Measurements from ENCODE around the gene TMEM212. TPM values are rescaled to one million over a fixed set of nuclear protein-coding genes. Genes with fewer than 3 reads are reported as not detected.
"Not testable (repeated sequence)": the region's sequence is repeated elsewhere in the genome, so short reads cannot be mapped to it uniquely, and the experiment has no call there.

Gene TMEM212
- total and polyA plus RNA-seq, 2 donors (not counting 1 experiment from before 2014, with no cell fraction given) = not detected

- Histone ChIP-seq H3K36me3 (replicated peaks in 1 of 2; ENCODE audit: control extremely low read depth in 1 of 2, control insufficient read depth in 1 of 2, extremely low read depth in 1 of 2, insufficient read depth in 2 of 2, low read length in 1 of 2) (no peaks in the 10 kb centered on the region), H2AFZ (ENCODE audit: insufficient read depth, low read depth, low read length, poor library complexity, severe bottlenecking) (no peak overlapping the region), H3K79me2 (ENCODE audit: control insufficient read depth, insufficient read depth, low read length) (no peaks in the 10 kb centered on the region), H4K20me1 (ENCODE audit: control insufficient read depth, insufficient read depth, low read length, poor library complexity, severe bottlenecking) (no peaks in the 10 kb centered on the region), H3K27me3 (replicated peaks in 1 of 4; ENCODE audit: control extremely low read depth in 1 of 4, control insufficient read depth in 3 of 4, insufficient read depth in 4 of 4, low read length in 3 of 4) (peaks cover 0 to 21% (median 15%) of the 10 kb centered on the region in 4 experiments), H3K9me3 (ENCODE audit: control extremely low read depth in 1 of 3, control insufficient read depth in 2 of 3, insufficient read depth in 1 of 3, low read length in 2 of 3) (peaks cover 0 to 3% (median 0%) of the 10 kb centered on the region in 3 donors), H3K4me2 (replicated peaks; ENCODE audit: low read depth, low read length, poor library complexity, severe bottlenecking) (no peak overlapping the region), H3K9ac (ENCODE audit: low read length) (no peak overlapping the region), H3K4me3 (ENCODE audit: control extremely low read depth in 1 of 5, extremely low read depth in 1 of 5, insufficient read depth in 1 of 5, low read depth in 2 of 5, low read length in 4 of 5) (no peak overlapping the region), H3K4me1 (ENCODE audit: control insufficient read depth in 2 of 2, insufficient read depth in 2 of 2, low read length in 2 of 2) (peaks cover 11 to 17% of the 10 kb centered on the region in 2 donors), H3K27ac (ENCODE audit: low read length in 2 of 2) (no peak overlapping the region)
- peaks cover 14% of the 10 kb centered on the region for H3K4me1 Mint-ChIP-seq
- ChIA-PET CTCF (no interaction called here), POLR2A (no interaction called here)
- TF ChIP-seq EZH2 (IDR thresholded peaks at IDR 0.05; ENCODE audit: borderline replicate concordance, insufficient read depth, low read depth, low read length, poor library complexity, severe bottlenecking) = no peak
- TF ChIP-seq CTCF (IDR thresholded peaks at IDR 0.05) = no peak
- no peak for DNase-seq
- H3K27me3 Mint-ChIP-seq = peaks cover 27% of the 10 kb centered on the region
- H3K9me3 Mint-ChIP-seq (ENCODE audit: insufficient read depth) = peaks cover 2% of the 10 kb centered on the region
- no peak overlapping the region for H3K4me3 Mint-ChIP-seq
- WGBS (ENCODE audit: insufficient coverage) = 75% methylated on average over 1 of the region's 3 CpGs
- intact Hi-C loops (cut with micrococcal nuclease) = no loop called here
- no peak for ATAC-seq (ENCODE audit: low read depth)
- H3K27ac Mint-ChIP-seq = no peak overlapping the region
Measured at GRCh38 chr3:171813278-171813896, 29.8 kb upstream of the TMEM212 start.

DNA sequence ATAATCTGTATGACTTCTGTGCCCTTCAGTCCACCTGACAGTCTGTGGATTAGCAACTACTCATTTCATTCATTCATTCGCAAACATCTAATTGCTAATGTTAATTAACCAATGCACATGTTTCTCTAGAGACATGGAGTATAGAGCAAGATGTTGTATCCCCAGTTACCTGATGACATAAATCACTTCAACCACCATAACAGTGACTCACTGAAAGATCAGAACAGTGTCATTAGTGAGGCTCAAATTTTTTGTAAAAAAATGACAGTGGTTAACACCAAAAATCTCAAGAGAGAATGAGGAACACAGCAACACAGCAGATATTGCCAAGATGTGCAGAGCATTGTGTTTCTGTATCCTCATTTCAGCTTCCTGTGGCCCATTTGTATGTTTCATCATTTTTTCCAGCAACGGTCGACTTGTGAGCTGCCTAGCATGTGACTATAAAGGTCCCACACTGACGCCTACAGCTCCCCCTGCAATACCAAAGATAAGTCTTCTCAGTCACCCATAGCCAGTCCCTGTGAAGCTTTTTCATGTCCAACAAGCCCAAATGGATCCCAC is 29.2 kb upstream of the TMEM212 start:
- H3K4me1 ChIP-seq (ENCODE audit: control insufficient read depth in 2 of 2, insufficient read depth in 2 of 2, low read length in 2 of 2) = peaks cover 11 to 17% of the 10 kb centered on the region in 2 donors
- POLR2A ChIA-PET = no interaction called here
- no peaks in the 10 kb centered on the region for H3K79me2 ChIP-seq (ENCODE audit: control insufficient read depth, insufficient read depth, low read length)
- TF ChIP-seq CTCF (IDR thresholded peaks at IDR 0.05) (no peak), EZH2 (IDR thresholded peaks at IDR 0.05; ENCODE audit: borderline replicate concordance, insufficient read depth, low read depth, low read length, poor library complexity, severe bottlenecking) (no peak)
- no peak overlapping the region for H3K9ac ChIP-seq (ENCODE audit: low read length)
- WGBS (ENCODE audit: insufficient coverage) = 7% methylated on average over 3 of the region's 4 CpGs
- Mint-ChIP-seq H3K4me3 (no peak overlapping the region), H3K27me3 (peaks cover 27% of the 10 kb centered on the region), H3K27ac (no peak overlapping the region), H3K9me3 (ENCODE audit: insufficient read depth) (peaks cover 2% of the 10 kb centered on the region), H3K4me1 (peaks cover 13% of the 10 kb centered on the region)
- ATAC-seq (ENCODE audit: low read depth) (no peak), DNase-seq (no peak)
- no peak overlapping the region for H3K27ac ChIP-seq (ENCODE audit: low read length in 2 of 2)
- intact Hi-C loops (cut with micrococcal nuclease) = no loop called here
- H3K36me3 ChIP-seq (replicated peaks in 1 of 2; ENCODE audit: control extremely low read depth in 1 of 2, control insufficient read depth in 1 of 2, extremely low read depth in 1 of 2, insufficient read depth in 2 of 2, low read length in 1 of 2) = no peaks in the 10 kb centered on the region
- H3K27me3 ChIP-seq (replicated peaks in 1 of 4; ENCODE audit: control extremely low read depth in 1 of 4, control insufficient read depth in 3 of 4, insufficient read depth in 4 of 4, low read length in 3 of 4) = peaks cover 0 to 21% (median 15%) of the 10 kb centered on the region in 4 experiments
- H4K20me1 ChIP-seq (ENCODE audit: control insufficient read depth, insufficient read depth, low read length, poor library complexity, severe bottlenecking) = no peaks in the 10 kb centered on the region
- peaks cover 0 to 3% (median 0%) of the 10 kb centered on the region in 3 donors for H3K9me3 ChIP-seq (ENCODE audit: control extremely low read depth in 1 of 3, control insufficient read depth in 2 of 3, insufficient read depth in 1 of 3, low read length in 2 of 3)
- CTCF ChIA-PET = no interaction called here
- no peak overlapping the region for H3K4me3 ChIP-seq (ENCODE audit: control extremely low read depth in 1 of 5, extremely low read depth in 1 of 5, insufficient read depth in 1 of 5, low read depth in 2 of 5, low read length in 4 of 5)
- H3K4me2 ChIP-seq (replicated peaks; ENCODE audit: low read depth, low read length, poor library complexity, severe bottlenecking) = no peak overlapping the region
- no peak overlapping the region for H2AFZ ChIP-seq (ENCODE audit: insufficient read depth, low read depth, low read length, poor library complexity, severe bottlenecking)

GRCh38 chr3:171814662-171815061 is 28.5 kb upstream of the TMEM212 start:
- H3K36me3 ChIP-seq (replicated peaks in 1 of 2; ENCODE audit: control extremely low read depth in 1 of 2, control insufficient read depth in 1 of 2, extremely low read depth in 1 of 2, insufficient read depth in 2 of 2, low read length in 1 of 2); H3K9me3 Mint-ChIP-seq (ENCODE audit: insufficient read depth); H3K4me2 ChIP-seq (replicated peaks; ENCODE audit: low read depth, low read length, poor library complexity, severe bottlenecking); H2AFZ ChIP-seq (ENCODE audit: insufficient read depth, low read depth, low read length, poor library complexity, severe bottlenecking); H3K79me2 ChIP-seq (ENCODE audit: control insufficient read depth, insufficient read depth, low read length); H3K4me1 Mint-ChIP-seq; H3K9ac ChIP-seq (ENCODE audit: low read length); H3K27ac Mint-ChIP-seq; H3K9me3 ChIP-seq (ENCODE audit: control extremely low read depth in 1 of 3, control insufficient read depth in 2 of 3, insufficient read depth in 1 of 3, low read length in 2 of 3); H3K27ac ChIP-seq (ENCODE audit: low read length in 2 of 2); ATAC-seq (ENCODE audit: low read depth); intact Hi-C loops (cut with micrococcal nuclease); H3K4me3 ChIP-seq (ENCODE audit: control extremely low read depth in 1 of 5, extremely low read depth in 1 of 5, insufficient read depth in 1 of 5, low read depth in 2 of 5, low read length in 4 of 5); CTCF ChIA-PET; DNase-seq; H3K4me3 Mint-ChIP-seq; H4K20me1 ChIP-seq (ENCODE audit: control insufficient read depth, insufficient read depth, low read length, poor library complexity, severe bottlenecking); POLR2A ChIA-PET: not testable (repeated sequence)
- WGBS (ENCODE audit: insufficient coverage) = no CpG with 5 or more reads among the region's 6 CpGs
- H3K27me3 Mint-ChIP-seq = peaks cover 20% of the 10 kb centered on the region
- H3K4me1 ChIP-seq (ENCODE audit: control insufficient read depth in 2 of 2, insufficient read depth in 2 of 2, low read length in 2 of 2) = peaks cover 7 to 11% of the 10 kb centered on the region in 2 donors
- H3K27me3 ChIP-seq (replicated peaks in 1 of 4; ENCODE audit: control extremely low read depth in 1 of 4, control insufficient read depth in 3 of 4, insufficient read depth in 4 of 4, low read length in 3 of 4) = peaks cover 0 to 18% (median 12%) of the 10 kb centered on the region in 4 experiments
